ENCODE data around the gene CDK19. TPM values are rescaled to one million over a fixed set of nuclear protein-coding genes. Genes with fewer than 3 reads are reported as not detected.

Gene CDK19
- total and polyA plus RNA-seq, 4 experiments from 2014 or later = 1.0 to 24.3 (median 13.2) TPM

DNA sequence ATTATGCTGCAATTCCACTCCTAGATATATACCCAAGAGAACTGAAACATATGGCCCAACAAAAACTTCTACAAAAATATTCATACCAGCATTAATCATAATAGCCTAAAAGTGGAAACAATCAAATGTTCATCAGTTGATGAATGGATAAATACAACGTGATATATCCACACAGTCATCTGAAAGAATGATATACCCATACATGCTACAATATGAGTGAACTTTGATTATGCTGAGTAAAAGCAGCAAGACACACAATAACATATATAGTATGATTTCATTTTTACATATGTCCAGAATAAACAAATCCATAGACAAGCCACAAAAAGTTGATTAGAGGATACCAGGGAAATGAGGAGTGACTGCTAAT lies 30.7 kb downstream of the CDK19 start:
- H3K27ac ChIP-seq (ENCODE audit: low read depth, low read length) = no peak overlapping the region
- DNase-seq = no peak

DNA sequence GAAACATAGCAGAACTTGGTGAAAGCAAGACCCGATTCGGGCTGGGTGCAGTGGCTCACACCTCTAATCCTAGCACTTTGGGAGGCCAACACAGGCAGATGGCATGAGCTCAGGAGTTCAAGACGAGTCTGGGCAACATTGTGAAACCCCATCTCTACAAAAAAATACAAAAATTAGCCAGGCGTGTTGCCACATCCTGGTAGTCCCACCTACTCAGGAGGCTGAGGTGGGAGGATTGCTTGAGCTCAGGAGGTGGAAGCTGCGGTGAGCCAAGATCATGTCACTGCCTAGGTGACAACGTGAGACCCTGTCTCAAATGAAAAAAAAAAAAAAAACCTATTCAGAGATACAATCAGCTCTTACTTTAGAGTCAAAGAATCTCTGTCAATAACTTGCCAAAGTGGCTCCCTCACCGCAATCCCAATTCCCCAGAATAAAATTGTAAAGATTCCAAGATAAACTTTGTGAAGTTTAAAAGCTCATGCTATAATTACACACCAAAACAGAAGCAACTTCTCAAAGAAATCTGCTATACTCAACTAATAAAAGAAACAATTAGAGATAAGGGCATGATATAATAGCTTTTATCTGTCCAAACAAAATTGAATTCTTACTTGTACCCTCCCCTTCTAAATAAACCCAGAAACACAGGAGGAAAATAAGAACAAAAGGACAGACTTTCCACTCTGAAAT lies 33.6 kb downstream of the CDK19 start:
- ChIA-PET POLR2A (ENCODE audit: partially characterized antibody) (interaction anchor here (1.4 kb wide), 1 partner anchor 93 kb away, joined by 5 read pairs; the partner anchor contains the start of gene AMD1), CTCF (ENCODE audit: partially characterized antibody) (interaction anchor here (1.4 kb wide), 1 partner anchor 230 kb away, joined by 3 read pairs; no protein-coding TSS in a partner anchor)
- intact Hi-C loops (cut with micrococcal nuclease) = no loop called here

More for the DNA sequence above, 30.7 kb downstream of the CDK19 start:
- Mint-ChIP-seq H3K9me3 (peaks cover 0 to 9% (median 5%) of the 10 kb centered on the region in 8 donors), H3K27me3 (no peaks in the 10 kb centered on the region), H3K36me3 (peaks cover 5 to 19% of the 10 kb centered on the region in 2 donors), H3K27ac (peak overlapping the region in 1 of 7 donors; percentile 36), H3K4me1 (peaks cover 19 to 36% (median 24%) of the 10 kb centered on the region in 4 donors), H3K4me3 (no peak overlapping the region)
- peaks cover 0 to 5% of the 10 kb centered on the region in 2 donors for H3K9me3 ChIP-seq (ENCODE audit: control insufficient read depth in 1 of 2, low read length in 2 of 2)
- H3K4me1 ChIP-seq (ENCODE audit: insufficient read depth, low read length) = peaks cover 6% of the 10 kb centered on the region
- no peaks in the 10 kb centered on the region for H3K27me3 ChIP-seq (ENCODE audit: insufficient read depth, low read length)
- CTCF ChIA-PET (ENCODE audit: partially characterized antibody) = interaction anchor here (0.8 kb wide), 1 partner anchor 94 kb away, joined by 4 read pairs; no protein-coding TSS in a partner anchor
- intact Hi-C loops (cut with micrococcal nuclease) = no loop called here
- POLR2A ChIA-PET (ENCODE audit: partially characterized antibody) = interaction anchor here (1.2 kb wide), 1 partner anchor 9 kb away, joined by 3 read pairs; no protein-coding TSS in a partner anchor
- no peaks in the 10 kb centered on the region for H3K36me3 ChIP-seq (ENCODE audit: insufficient read depth, low read length)
- H3K4me3 ChIP-seq (ENCODE audit: low read length in 2 of 2) = no peak overlapping the region

DNA sequence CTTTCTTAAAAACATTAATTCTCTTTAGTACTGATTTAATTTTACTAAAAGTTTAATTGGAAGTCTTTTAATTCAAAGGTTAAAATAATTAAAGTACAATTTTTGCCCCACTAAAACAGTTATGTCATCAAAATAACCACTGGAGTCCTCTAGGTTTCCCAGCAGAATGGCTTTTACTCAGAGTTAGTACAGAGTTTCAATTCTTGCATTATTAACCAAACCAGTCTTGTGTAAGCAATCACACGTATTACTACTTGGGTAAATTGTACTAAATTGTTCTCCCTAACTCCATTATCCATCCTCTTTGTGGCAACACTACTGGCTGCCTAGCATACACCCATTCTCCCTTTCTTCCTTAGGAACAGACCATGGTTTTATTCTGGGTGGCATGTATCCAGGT lies 36.9 kb downstream of the CDK19 start:
- peaks cover 11 to 23% (median 15%) of the 10 kb centered on the region in 4 donors for H3K4me1 Mint-ChIP-seq
- H3K4me3 Mint-ChIP-seq = no peak overlapping the region
- no peaks in the 10 kb centered on the region for H3K27me3 Mint-ChIP-seq
- H3K4me1 ChIP-seq (ENCODE audit: insufficient read depth, low read length) = peaks cover 6% of the 10 kb centered on the region
- intact Hi-C loops (cut with micrococcal nuclease) = no loop called here
- ChIA-PET POLR2A (ENCODE audit: partially characterized antibody) (no interaction called here), CTCF (ENCODE audit: partially characterized antibody) (no interaction called here)
- H3K4me3 ChIP-seq (ENCODE audit: low read length in 2 of 2) = no peak overlapping the region
- no peaks in the 10 kb centered on the region for H3K27me3 ChIP-seq (ENCODE audit: insufficient read depth, low read length)
- H3K36me3 Mint-ChIP-seq = peaks cover 3% of the 10 kb centered on the region in 2 donors
- H3K36me3 ChIP-seq (ENCODE audit: insufficient read depth, low read length) = no peaks in the 10 kb centered on the region
- no peak overlapping the region for H3K27ac ChIP-seq (ENCODE audit: low read depth, low read length)
- H3K27ac Mint-ChIP-seq = no peak overlapping the region
- DNase-seq = no peak
- H3K9me3 ChIP-seq (ENCODE audit: control insufficient read depth in 1 of 2, low read length in 2 of 2) = no peaks in the 10 kb centered on the region
- no peaks in the 10 kb centered on the region for H3K9me3 Mint-ChIP-seq

More for the DNA sequence above, 33.6 kb downstream of the CDK19 start:
- Histone ChIP-seq H3K27ac (ENCODE audit: low read depth, low read length) (no peak overlapping the region), H3K36me3 (ENCODE audit: insufficient read depth, low read length) (no peaks in the 10 kb centered on the region), H3K4me1 (ENCODE audit: insufficient read depth, low read length) (peaks cover 6% of the 10 kb centered on the region), H3K9me3 (ENCODE audit: control insufficient read depth in 1 of 2, low read length in 2 of 2) (no peaks in the 10 kb centered on the region), H3K4me3 (ENCODE audit: low read length in 2 of 2) (no peak overlapping the region), H3K27me3 (ENCODE audit: insufficient read depth, low read length) (no peaks in the 10 kb centered on the region)
- H3K9me3 Mint-ChIP-seq = no peaks in the 10 kb centered on the region
- H3K27me3 Mint-ChIP-seq = no peaks in the 10 kb centered on the region
- peaks cover 0 to 12% of the 10 kb centered on the region in 2 donors for H3K36me3 Mint-ChIP-seq
- no peak overlapping the region for H3K4me3 Mint-ChIP-seq
- no peak overlapping the region for H3K27ac Mint-ChIP-seq
- H3K4me1 Mint-ChIP-seq = peaks cover 19 to 41% (median 24%) of the 10 kb centered on the region in 4 donors
- DNase-seq = no peak

DNA sequence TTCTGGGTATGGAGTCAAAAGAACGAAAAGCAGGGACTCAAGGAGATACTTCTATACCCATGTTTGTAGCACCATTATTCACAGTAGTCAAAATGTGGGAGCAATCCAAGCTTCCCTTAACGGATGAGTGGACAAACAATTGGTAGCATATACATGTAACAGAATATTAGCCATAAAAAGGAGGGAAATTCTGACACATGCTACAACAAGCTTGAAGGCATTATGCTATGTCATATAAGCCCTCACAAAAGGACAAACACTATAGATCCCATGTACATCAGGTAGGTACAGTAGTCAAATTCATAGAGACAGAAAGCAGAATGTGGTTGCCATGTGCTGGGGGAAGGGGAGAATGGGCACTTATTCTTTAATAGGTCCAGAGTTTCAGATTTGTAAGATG lies 37.6 kb downstream of the CDK19 start:
- Histone ChIP-seq H3K27ac (ENCODE audit: low read depth, low read length) (no peak overlapping the region), H3K9me3 (ENCODE audit: control insufficient read depth in 1 of 2, low read length in 2 of 2) (no peaks in the 10 kb centered on the region), H3K27me3 (ENCODE audit: insufficient read depth, low read length) (no peaks in the 10 kb centered on the region), H3K36me3 (ENCODE audit: insufficient read depth, low read length) (no peaks in the 10 kb centered on the region), H3K4me1 (ENCODE audit: insufficient read depth, low read length) (peaks cover 6% of the 10 kb centered on the region), H3K4me3 (ENCODE audit: low read length in 2 of 2) (no peak overlapping the region)
- no peaks in the 10 kb centered on the region for H3K27me3 Mint-ChIP-seq
- no peaks in the 10 kb centered on the region for H3K9me3 Mint-ChIP-seq
- peak overlapping the region in 1 of 7 donors; percentile 15 for H3K27ac Mint-ChIP-seq
- ChIA-PET CTCF (ENCODE audit: partially characterized antibody) (no interaction called here), POLR2A (ENCODE audit: partially characterized antibody) (no interaction called here)
- H3K4me3 Mint-ChIP-seq = no peak overlapping the region
- peaks cover 3% of the 10 kb centered on the region in 2 donors for H3K36me3 Mint-ChIP-seq
- intact Hi-C loops (cut with micrococcal nuclease) = no loop called here
- no peak for DNase-seq
- peaks cover 9 to 19% (median 12%) of the 10 kb centered on the region in 4 donors for H3K4me1 Mint-ChIP-seq

DNA sequence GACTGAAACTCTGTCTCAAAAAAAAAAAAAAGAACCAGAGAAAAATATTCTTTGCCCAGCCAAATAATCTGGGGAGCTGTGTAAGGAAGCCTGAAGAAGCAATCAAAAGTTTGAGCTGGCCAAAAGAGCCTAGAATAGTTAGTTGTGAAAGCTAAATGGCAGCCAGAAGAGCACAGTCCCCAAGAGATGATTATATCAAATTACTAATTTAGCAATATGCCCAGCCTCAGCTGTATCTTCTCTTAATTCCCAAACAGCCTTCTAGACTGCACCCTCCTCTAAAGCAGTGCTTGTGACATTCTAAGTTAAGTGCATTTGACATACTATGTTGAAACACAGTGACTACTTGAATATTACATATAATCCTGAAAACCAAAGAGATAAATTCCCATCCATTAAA lies 38.9 kb downstream of the CDK19 start:
- Histone ChIP-seq H3K27ac (ENCODE audit: low read depth, low read length) (no peak overlapping the region), H3K27me3 (ENCODE audit: insufficient read depth, low read length) (no peaks in the 10 kb centered on the region), H3K4me3 (ENCODE audit: low read length in 2 of 2) (no peak overlapping the region), H3K4me1 (ENCODE audit: insufficient read depth, low read length) (peaks cover 3% of the 10 kb centered on the region), H3K36me3 (ENCODE audit: insufficient read depth, low read length) (no peaks in the 10 kb centered on the region), H3K9me3 (ENCODE audit: control insufficient read depth in 1 of 2, low read length in 2 of 2) (no peaks in the 10 kb centered on the region)
- no peak overlapping the region for H3K4me3 Mint-ChIP-seq
- peaks cover 4 to 10% (median 6%) of the 10 kb centered on the region in 4 donors for H3K4me1 Mint-ChIP-seq
- H3K9me3 Mint-ChIP-seq = no peaks in the 10 kb centered on the region
- POLR2A ChIA-PET (ENCODE audit: partially characterized antibody) = interaction anchor here (1.1 kb wide), 1 partner anchor 8 kb away, joined by 3 read pairs; no protein-coding TSS in a partner anchor
- intact Hi-C loops (cut with micrococcal nuclease) = no loop called here
- no peaks in the 10 kb centered on the region for H3K27me3 Mint-ChIP-seq
- DNase-seq = no peak
- H3K27ac Mint-ChIP-seq = no peak overlapping the region
- CTCF ChIA-PET (ENCODE audit: partially characterized antibody) = no interaction called here
- H3K36me3 Mint-ChIP-seq = peaks cover 12 to 14% of the 10 kb centered on the region in 2 donors

DNA sequence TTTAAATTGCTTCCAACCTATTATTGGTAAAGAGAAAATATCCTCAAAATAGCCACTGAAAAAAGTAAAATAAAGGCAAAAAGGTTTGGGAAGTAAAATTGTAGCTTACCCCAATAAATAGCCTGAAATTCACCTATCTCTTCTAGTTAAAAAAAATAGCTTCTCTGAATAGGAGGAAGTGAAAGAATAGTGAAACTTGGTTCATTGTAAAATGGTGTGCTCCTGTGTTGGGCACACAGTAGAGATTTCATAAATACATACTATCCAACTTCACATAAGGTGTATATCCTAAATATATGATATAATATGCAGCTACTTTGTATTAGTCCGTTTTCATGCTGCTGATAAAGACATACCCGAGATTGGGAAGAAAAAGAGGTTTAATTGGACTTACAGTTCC lies 45.3 kb downstream of the CDK19 start:
- H3K9me3 Mint-ChIP-seq = peaks cover 0 to 1% (median 0%) of the 10 kb centered on the region in 8 donors
- H3K4me1 ChIP-seq (ENCODE audit: insufficient read depth, low read length) = no peaks in the 10 kb centered on the region
- H3K4me3 ChIP-seq (ENCODE audit: low read length in 2 of 2) = no peak overlapping the region
- intact Hi-C loops (cut with micrococcal nuclease) = no loop called here
- ChIA-PET CTCF (ENCODE audit: partially characterized antibody) (interaction anchor here (0.8 kb wide), 1 partner anchor 40 kb away, joined by 3 read pairs; no protein-coding TSS in a partner anchor), POLR2A (ENCODE audit: partially characterized antibody) (no interaction called here)
- no peak overlapping the region for H3K4me3 Mint-ChIP-seq
- H3K36me3 Mint-ChIP-seq = peaks cover 25 to 43% of the 10 kb centered on the region in 2 donors
- no peak overlapping the region for H3K27ac ChIP-seq (ENCODE audit: low read depth, low read length)
- H3K9me3 ChIP-seq (ENCODE audit: control insufficient read depth in 1 of 2, low read length in 2 of 2) = no peaks in the 10 kb centered on the region
- no peaks in the 10 kb centered on the region for H3K36me3 ChIP-seq (ENCODE audit: insufficient read depth, low read length)
- H3K4me1 Mint-ChIP-seq = peaks cover 0 to 8% (median 0%) of the 10 kb centered on the region in 4 donors
- no peaks in the 10 kb centered on the region for H3K27me3 Mint-ChIP-seq
- H3K27me3 ChIP-seq (ENCODE audit: insufficient read depth, low read length) = no peaks in the 10 kb centered on the region
- no peak for DNase-seq
- no peak overlapping the region for H3K27ac Mint-ChIP-seq

DNA sequence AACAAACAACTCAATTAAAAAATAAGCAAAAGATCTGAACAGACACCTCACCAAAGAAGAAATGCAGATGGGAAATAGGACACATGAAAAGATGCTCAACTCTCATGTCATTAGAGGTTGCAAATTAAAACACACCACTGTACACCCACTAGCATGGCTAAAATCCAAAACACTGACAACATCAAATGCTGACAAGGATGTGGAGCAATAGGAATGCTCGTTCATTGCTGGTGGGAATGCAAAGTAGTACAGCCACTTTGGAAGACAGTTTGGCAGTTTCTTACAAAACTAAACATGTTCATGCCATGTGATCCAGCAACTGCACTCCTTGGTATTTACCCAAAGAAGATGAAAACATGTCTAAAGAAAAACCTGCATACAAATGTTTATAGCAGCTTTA lies 47.2 kb downstream of the CDK19 start:
- H3K4me1 Mint-ChIP-seq = peaks cover 0 to 9% (median 0%) of the 10 kb centered on the region in 4 donors
- peaks cover 0 to 1% (median 0%) of the 10 kb centered on the region in 8 donors for H3K9me3 Mint-ChIP-seq
- Histone ChIP-seq H3K9me3 (ENCODE audit: control insufficient read depth in 1 of 2, low read length in 2 of 2) (no peaks in the 10 kb centered on the region), H3K4me3 (ENCODE audit: low read length in 2 of 2) (no peak overlapping the region), H3K27ac (ENCODE audit: low read depth, low read length) (no peak overlapping the region), H3K4me1 (ENCODE audit: insufficient read depth, low read length) (no peaks in the 10 kb centered on the region), H3K27me3 (ENCODE audit: insufficient read depth, low read length) (no peaks in the 10 kb centered on the region), H3K36me3 (ENCODE audit: insufficient read depth, low read length) (no peaks in the 10 kb centered on the region)
- H3K4me3 Mint-ChIP-seq = no peak overlapping the region
- no peak overlapping the region for H3K27ac Mint-ChIP-seq
- H3K27me3 Mint-ChIP-seq = no peaks in the 10 kb centered on the region
- intact Hi-C loops (cut with micrococcal nuclease) = no loop called here
- CTCF ChIA-PET (ENCODE audit: partially characterized antibody) = no interaction called here
- no peak for DNase-seq
- peaks cover 26 to 45% of the 10 kb centered on the region in 2 donors for H3K36me3 Mint-ChIP-seq
- POLR2A ChIA-PET (ENCODE audit: partially characterized antibody) = no interaction called here
